ENCODE data around the gene HPS6.

Gene HPS6

DNA sequence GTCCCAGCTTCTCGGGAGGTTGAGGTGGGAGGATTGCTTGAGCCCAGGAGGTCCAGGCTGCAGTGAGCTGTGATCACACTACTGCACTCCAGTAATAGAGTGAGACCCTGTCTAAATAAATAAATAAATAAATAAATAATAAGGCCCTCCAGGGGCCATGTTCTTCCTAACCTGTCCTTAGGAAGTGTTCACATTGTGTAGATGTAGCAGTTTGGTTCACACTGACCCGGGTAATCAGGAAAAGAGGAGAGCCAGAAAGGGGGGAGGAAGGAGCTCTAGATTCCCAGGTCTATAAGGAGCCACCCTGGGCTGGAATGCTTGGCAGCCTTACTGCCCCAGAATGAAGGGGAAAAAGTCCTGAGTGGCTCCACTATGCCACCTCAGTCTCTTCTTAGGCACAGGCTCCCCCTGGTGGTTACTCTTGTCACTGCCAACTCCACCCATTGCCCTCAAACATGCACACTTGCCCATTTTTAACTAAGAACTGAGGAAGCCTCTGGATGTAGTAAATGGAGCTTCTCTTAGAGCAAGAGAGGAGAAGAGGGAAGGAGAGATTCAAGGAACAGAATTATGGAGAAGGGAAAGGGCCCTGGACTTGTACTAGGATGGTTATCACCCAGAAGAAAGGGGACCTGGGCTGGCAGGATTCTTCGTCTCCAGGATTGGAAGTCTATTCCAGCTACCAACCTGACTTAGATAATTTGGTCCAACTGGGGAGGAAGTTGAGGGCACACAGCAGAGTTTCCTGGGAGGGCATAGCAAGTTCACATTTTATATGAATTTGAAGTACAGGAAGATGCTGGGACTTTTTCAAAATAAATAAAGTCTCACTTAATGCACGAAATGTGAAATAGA is 7.8 kb downstream of the HPS6 start:
- H2AFZ ChIP-seq (ENCODE audit: low read depth, low read length) = no peak overlapping the region
- H3K27ac ChIP-seq (ENCODE audit: low read length) = no peak overlapping the region
- H3K4me1 ChIP-seq (ENCODE audit: insufficient read depth, low read length) = no peaks in the 10 kb centered on the region
- DNase-seq (peak; percentile 81), ATAC-seq (ENCODE audit: insufficient read depth, low read depth) (peak; percentile 97)
- no peak overlapping the region for H3K4me3 ChIP-seq (ENCODE audit: low read depth in 1 of 2, low read length in 2 of 2)
- H3K9me3 ChIP-seq (ENCODE audit: insufficient read depth, low read length, severe bottlenecking) = no peaks in the 10 kb centered on the region
- H3K36me3 ChIP-seq (ENCODE audit: insufficient read depth, low read length) = 0 out of 2 replicates have a peak, but pooled peaks cover 10% of the 10 kb centered on the region
- 0 out of 2 replicates have a peak, but pooled peaks cover 2% of the 10 kb centered on the region for H3K79me2 ChIP-seq (ENCODE audit: insufficient read depth, low read length)
- no peak overlapping the region for H3K4me2 ChIP-seq (ENCODE audit: insufficient read depth, low read length)
- H3K9ac ChIP-seq (ENCODE audit: low read depth, low read length) = no peak overlapping the region
- H4K20me1 ChIP-seq (ENCODE audit: insufficient read depth, low read length) = peaks cover 10% of the 10 kb centered on the region; the same call in 1 of the 2 replicates
- TF ChIP-seq EZH2 (IDR thresholded peaks at IDR 0.05; ENCODE audit: borderline replicate concordance, low read depth, low read length, severe bottlenecking) = no peak
- TF ChIP-seq, protein P1, sequence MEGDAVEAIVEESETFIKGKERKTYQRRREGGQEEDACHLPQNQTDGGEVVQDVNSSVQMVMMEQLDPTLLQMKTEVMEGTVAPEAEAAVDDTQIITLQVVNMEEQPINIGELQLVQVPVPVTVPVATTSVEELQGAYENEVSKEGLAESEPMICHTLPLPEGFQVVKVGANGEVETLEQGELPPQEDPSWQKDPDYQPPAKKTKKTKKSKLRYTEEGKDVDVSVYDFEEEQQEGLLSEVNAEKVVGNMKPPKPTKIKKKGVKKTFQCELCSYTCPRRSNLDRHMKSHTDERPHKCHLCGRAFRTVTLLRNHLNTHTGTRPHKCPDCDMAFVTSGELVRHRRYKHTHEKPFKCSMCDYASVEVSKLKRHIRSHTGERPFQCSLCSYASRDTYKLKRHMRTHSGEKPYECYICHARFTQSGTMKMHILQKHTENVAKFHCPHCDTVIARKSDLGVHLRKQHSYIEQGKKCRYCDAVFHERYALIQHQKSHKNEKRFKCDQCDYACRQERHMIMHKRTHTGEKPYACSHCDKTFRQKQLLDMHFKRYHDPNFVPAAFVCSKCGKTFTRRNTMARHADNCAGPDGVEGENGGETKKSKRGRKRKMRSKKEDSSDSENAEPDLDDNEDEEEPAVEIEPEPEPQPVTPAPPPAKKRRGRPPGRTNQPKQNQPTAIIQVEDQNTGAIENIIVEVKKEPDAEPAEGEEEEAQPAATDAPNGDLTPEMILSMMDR (IDR thresholded peaks at IDR 0.05; ENCODE audit: borderline replicate concordance, extremely low read depth, low read length, poor library complexity, severe bottlenecking) = peak; percentile 99
- no peaks in the 10 kb centered on the region for H3K27me3 ChIP-seq (ENCODE audit: insufficient read depth, low read length, poor library complexity)

DNA sequence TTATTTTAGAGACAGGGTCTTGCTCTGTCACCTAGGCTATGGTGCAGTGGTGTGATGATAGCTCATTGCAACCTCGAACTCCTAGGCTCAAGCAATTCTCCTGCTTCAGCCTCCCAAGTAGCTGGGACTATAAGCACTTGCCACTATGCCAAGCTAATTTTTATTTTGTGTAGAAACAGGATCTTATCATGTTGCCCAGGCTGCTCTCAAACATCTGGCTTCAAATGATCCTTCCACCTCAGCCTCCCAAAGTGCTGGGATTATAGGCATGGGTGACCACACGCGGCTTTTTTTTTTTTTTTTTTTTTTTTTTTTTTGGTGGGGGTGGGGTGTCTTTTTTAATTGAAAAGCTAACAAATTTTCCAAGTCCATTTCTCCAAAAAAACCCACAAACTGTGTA is 18.4 kb downstream of the HPS6 start:
- Histone ChIP-seq H2AFZ (ENCODE audit: low read depth, low read length) (no peak overlapping the region), H3K27me3 (ENCODE audit: insufficient read depth, low read length, poor library complexity) (no peaks in the 10 kb centered on the region), H3K4me2 (ENCODE audit: insufficient read depth, low read length) (no peak overlapping the region), H3K79me2 (ENCODE audit: insufficient read depth, low read length) (no peaks in the 10 kb centered on the region), H3K27ac (ENCODE audit: low read length) (no peak overlapping the region), H3K9me3 (ENCODE audit: insufficient read depth, low read length, severe bottlenecking) (no peaks in the 10 kb centered on the region), H3K36me3 (ENCODE audit: insufficient read depth, low read length) (no peaks in the 10 kb centered on the region), H3K4me1 (ENCODE audit: insufficient read depth, low read length) (no peaks in the 10 kb centered on the region), H3K9ac (ENCODE audit: low read depth, low read length) (no peak overlapping the region), H3K4me3 (ENCODE audit: low read depth in 1 of 2, low read length in 2 of 2) (no peak overlapping the region), H4K20me1 (ENCODE audit: insufficient read depth, low read length) (no peaks in the 10 kb centered on the region)
- DNase-seq (no peak), ATAC-seq (ENCODE audit: insufficient read depth, low read depth) (no peak)
- TF ChIP-seq, protein P1 (IDR thresholded peaks at IDR 0.05; ENCODE audit: borderline replicate concordance, extremely low read depth, low read length, poor library complexity, severe bottlenecking) = no peak
- TF ChIP-seq EZH2 (IDR thresholded peaks at IDR 0.05; ENCODE audit: borderline replicate concordance, low read depth, low read length, severe bottlenecking) = no peak

DNA sequence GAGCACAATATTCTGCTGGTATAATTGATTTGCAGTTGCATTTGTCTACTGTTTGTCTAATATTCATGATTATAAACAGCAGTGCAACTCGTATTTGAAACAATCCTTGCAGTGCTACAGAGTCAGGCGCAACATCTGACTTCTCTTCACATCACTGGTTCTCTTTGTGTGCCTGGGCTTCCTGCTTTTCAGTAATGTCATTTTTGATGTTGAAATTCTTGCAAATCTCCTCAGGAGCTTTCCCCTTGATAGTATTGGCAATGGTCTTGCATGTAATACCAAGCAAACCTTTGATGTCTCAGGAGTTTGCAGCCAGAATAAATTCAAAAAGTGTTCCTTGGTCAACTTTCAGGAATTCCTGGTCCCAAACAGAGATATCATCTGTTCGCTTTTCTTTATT is 20.2 kb downstream of the HPS6 start:
- TF ChIP-seq EZH2 (IDR thresholded peaks at IDR 0.05; ENCODE audit: borderline replicate concordance, low read depth, low read length, severe bottlenecking) = no peak
- TF ChIP-seq, protein P1 (IDR thresholded peaks at IDR 0.05; ENCODE audit: borderline replicate concordance, extremely low read depth, low read length, poor library complexity, severe bottlenecking) = no peak
- Histone ChIP-seq H2AFZ (ENCODE audit: low read depth, low read length) (no peak overlapping the region; the same call in 1 of the 2 replicates), H3K36me3 (ENCODE audit: insufficient read depth, low read length) (no peaks in the 10 kb centered on the region), H3K4me3 (ENCODE audit: low read depth in 1 of 2, low read length in 2 of 2) (no peak overlapping the region), H3K4me2 (ENCODE audit: insufficient read depth, low read length) (no peak overlapping the region), H3K4me1 (ENCODE audit: insufficient read depth, low read length) (no peaks in the 10 kb centered on the region), H3K27me3 (ENCODE audit: insufficient read depth, low read length, poor library complexity) (no peaks in the 10 kb centered on the region), H3K9me3 (ENCODE audit: insufficient read depth, low read length, severe bottlenecking) (no peaks in the 10 kb centered on the region), H3K27ac (ENCODE audit: low read length) (no peak overlapping the region), H3K79me2 (ENCODE audit: insufficient read depth, low read length) (no peaks in the 10 kb centered on the region), H4K20me1 (ENCODE audit: insufficient read depth, low read length) (no peaks in the 10 kb centered on the region), H3K9ac (ENCODE audit: low read depth, low read length) (no peak overlapping the region)
- no peak for ATAC-seq (ENCODE audit: insufficient read depth, low read depth)
- no peak for DNase-seq
